ENCODE results near the gene AKR1C2.

DNA sequence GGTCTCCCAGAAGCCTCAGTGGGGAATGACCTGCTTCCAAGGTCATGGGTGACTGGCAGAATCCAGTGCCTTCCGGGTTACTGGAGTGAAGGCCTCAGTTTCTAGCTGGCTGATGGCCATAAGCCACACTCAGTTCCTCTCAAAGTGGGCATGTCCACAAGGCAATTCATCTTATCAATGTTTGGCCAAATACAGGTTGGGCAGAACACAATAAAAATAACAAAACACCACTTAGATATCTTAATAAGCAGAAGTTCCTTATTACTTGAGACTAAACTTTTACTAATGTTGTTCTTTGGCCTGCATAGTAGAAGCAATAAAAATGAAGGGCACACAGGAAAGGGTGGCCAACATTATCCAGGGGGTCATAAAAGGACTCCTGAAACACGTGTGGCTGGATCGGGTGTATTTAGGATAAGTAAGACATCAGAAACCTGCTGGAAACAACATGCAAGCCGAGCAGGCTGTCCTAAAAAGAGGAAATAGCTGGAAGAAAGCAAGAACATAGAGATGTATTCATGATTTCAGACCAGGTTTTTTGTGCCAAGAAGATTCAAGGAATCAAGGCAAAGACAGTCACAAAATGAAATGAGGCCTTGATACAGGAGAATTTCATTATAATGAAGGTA is 19.6 kb upstream of the AKR1C2 start:
- TF ChIP-seq, protein P1, sequence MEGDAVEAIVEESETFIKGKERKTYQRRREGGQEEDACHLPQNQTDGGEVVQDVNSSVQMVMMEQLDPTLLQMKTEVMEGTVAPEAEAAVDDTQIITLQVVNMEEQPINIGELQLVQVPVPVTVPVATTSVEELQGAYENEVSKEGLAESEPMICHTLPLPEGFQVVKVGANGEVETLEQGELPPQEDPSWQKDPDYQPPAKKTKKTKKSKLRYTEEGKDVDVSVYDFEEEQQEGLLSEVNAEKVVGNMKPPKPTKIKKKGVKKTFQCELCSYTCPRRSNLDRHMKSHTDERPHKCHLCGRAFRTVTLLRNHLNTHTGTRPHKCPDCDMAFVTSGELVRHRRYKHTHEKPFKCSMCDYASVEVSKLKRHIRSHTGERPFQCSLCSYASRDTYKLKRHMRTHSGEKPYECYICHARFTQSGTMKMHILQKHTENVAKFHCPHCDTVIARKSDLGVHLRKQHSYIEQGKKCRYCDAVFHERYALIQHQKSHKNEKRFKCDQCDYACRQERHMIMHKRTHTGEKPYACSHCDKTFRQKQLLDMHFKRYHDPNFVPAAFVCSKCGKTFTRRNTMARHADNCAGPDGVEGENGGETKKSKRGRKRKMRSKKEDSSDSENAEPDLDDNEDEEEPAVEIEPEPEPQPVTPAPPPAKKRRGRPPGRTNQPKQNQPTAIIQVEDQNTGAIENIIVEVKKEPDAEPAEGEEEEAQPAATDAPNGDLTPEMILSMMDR (IDR thresholded peaks at IDR 0.05): no peak
- TF ChIP-seq POLR2A (IDR thresholded peaks at IDR 0.05): no peak
- no peak for TF ChIP-seq EP300 (IDR thresholded peaks at IDR 0.05)
